ENCODE measurements around the gene ZNF639. TPM values are rescaled to one million over a fixed set of nuclear protein-coding genes. Genes with fewer than 3 reads are reported as not detected.

ZNF639 gene
- total and polyA plus RNA-seq, 2 of the 13 experiments (the other 11 are each of a cell fraction or from before 2014, with no cell fraction given): 11.6 to 42.4 TPM

GRCh38 chr3:179347345-179348194 lies 24.7 kb downstream of the ZNF639 start, which contains the start of gene MFN1 (continued):
- TF ChIP-seq PRDM15 (CRISPR knock-in tag; IDR thresholded peaks at IDR 0.05): no peak
- no peak for TF ChIP-seq FOXK2 (IDR thresholded peaks at IDR 0.05)
- TF ChIP-seq HMG20B (CRISPR knock-in tag; conservative IDR thresholded peaks at IDR 0.05): no peak
- 0 out of 2 replicates have a peak, but pooled peaks have one; percentile 49 for TF ChIP-seq MEF2D (CRISPR knock-in tag; IDR thresholded peaks at IDR 0.05)
- 0 out of 2 replicates have a peak, but pooled peaks have one; percentile 38 for TF ChIP-seq ZNF674 (CRISPR knock-in tag; IDR thresholded peaks at IDR 0.05; ENCODE audit: low read depth)
- TF ChIP-seq DZIP1 (CRISPR knock-in tag; IDR thresholded peaks at IDR 0.05): no peak
- peak; percentile 82 for TF ChIP-seq ZNF142 (CRISPR knock-in tag; IDR thresholded peaks at IDR 0.05)
- no peak; the same call in 1 of the 2 replicates for TF ChIP-seq ZSCAN31 (CRISPR knock-in tag; IDR thresholded peaks at IDR 0.05; ENCODE audit: low read depth)
- no peak for TF ChIP-seq ZNF577 (CRISPR knock-in tag; IDR thresholded peaks at IDR 0.05; ENCODE audit: borderline replicate concordance, low read depth)
- no peak for TF ChIP-seq HNRNPL (IDR thresholded peaks at IDR 0.05; ENCODE audit: low read depth, low read length)
- no peak for TF ChIP-seq HNRNPK (IDR thresholded peaks at IDR 0.05; ENCODE audit: low read depth, low read length, poor library complexity, severe bottlenecking)
- TF ChIP-seq EZH2 (conservative IDR thresholded peaks at IDR 0.05; ENCODE audit: low read depth, low read length): no peak
- TF ChIP-seq DNMT3B (CRISPR knock-in tag; conservative IDR thresholded peaks at IDR 0.05): no peak
- TF ChIP-seq SMAD1 (CRISPR knock-in tag; IDR thresholded peaks at IDR 0.05; ENCODE audit: borderline replicate concordance, low read depth): peak; percentile 53; the same call in 1 of the 2 replicates
- TF ChIP-seq ZNF691 (CRISPR knock-in tag; IDR thresholded peaks at IDR 0.05; ENCODE audit: borderline replicate concordance, low read depth): 0 out of 2 replicates have a peak, but pooled peaks have one; percentile 7
